ENCODE data around the gene CXXC5. TPM values are rescaled to one million over a fixed set of nuclear protein-coding genes. Genes with fewer than 3 reads are reported as not detected.
A peak's percentile ranks its signal among the peaks of the same experiment; 100 is the strongest.

CXXC5 gene
- total RNA-seq, 1 donor from 2014 or later, result 51.8 TPM

DNA sequence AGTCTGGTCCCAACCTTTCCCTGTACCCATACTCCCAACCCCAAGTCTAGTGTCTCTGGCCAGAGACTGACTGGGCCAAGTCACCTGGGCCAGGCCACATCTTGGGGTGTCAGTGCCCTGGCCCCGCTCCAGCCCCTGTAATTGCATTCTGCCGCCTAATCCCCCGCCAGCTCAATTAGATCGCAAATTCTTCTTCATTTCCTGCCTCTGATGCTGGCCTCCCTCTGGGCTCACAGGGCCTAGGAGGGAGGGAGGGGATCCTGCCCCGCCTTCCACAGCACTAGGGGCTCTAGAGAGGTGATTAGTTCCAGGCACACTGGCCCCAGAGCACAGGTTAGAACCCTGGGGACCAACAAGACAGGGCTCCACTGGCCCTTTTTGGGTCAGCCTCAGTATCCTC, 5.5 kb downstream of the CXXC5 start:
- no peak for TF ChIP-seq POLR2A (IDR thresholded peaks at IDR 0.05)
- no peak for TF ChIP-seq POLR2AphosphoS5 (IDR thresholded peaks at IDR 0.05; ENCODE audit: insufficient read depth in 1 of 2, low read depth in 1 of 2)
- TF ChIP-seq, protein P1, sequence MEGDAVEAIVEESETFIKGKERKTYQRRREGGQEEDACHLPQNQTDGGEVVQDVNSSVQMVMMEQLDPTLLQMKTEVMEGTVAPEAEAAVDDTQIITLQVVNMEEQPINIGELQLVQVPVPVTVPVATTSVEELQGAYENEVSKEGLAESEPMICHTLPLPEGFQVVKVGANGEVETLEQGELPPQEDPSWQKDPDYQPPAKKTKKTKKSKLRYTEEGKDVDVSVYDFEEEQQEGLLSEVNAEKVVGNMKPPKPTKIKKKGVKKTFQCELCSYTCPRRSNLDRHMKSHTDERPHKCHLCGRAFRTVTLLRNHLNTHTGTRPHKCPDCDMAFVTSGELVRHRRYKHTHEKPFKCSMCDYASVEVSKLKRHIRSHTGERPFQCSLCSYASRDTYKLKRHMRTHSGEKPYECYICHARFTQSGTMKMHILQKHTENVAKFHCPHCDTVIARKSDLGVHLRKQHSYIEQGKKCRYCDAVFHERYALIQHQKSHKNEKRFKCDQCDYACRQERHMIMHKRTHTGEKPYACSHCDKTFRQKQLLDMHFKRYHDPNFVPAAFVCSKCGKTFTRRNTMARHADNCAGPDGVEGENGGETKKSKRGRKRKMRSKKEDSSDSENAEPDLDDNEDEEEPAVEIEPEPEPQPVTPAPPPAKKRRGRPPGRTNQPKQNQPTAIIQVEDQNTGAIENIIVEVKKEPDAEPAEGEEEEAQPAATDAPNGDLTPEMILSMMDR (IDR thresholded peaks at IDR 0.05), result no peak
- intact Hi-C loops (cut with DNase I), result loop anchor here (5.0 kb wide), 1 partner anchor 44 kb away; no protein-coding TSS in a partner anchor
- Histone ChIP-seq H3K9me3 (no peaks in the 10 kb centered on the region), H3K27ac (peak overlapping the region; percentile 95), H3K27me3 (no peaks in the 10 kb centered on the region), H3K4me3 (no peak overlapping the region), H3K36me3 (no peaks in the 10 kb centered on the region), H3K4me1 (peaks cover 94% of the 10 kb centered on the region)
- no peak for DNase-seq (ENCODE audit: extremely low spot score in 2 of 2)

DNA sequence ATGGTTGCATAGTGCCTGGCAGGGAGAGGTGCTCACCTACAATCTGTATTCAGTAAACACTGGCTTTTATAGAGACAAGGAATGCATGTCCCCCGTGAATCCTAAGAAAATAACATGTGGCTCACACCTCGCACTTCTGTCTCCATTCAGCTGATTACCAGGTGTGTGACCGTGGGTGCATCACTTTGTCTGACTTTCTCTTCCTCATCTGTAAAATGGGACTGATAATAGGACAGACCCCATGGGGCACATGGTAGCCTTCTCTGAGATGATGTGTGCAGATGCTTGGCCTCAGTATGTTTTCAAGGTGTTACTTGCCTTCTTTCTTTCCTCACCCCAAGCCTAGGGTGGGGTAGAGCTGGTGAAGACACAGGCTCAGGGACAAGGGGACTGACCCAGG, 6.3 kb downstream of the CXXC5 start:
- intact Hi-C loops (cut with DNase I), result loop anchor here (5.0 kb wide), 1 partner anchor 43 kb away; no protein-coding TSS in a partner anchor
- H3K4me1 ChIP-seq, result peaks cover 100% of the 10 kb centered on the region
- H3K27ac ChIP-seq, result peak overlapping the region; percentile 95
- H3K36me3 ChIP-seq, result no peaks in the 10 kb centered on the region
- H3K4me3 ChIP-seq, result peak overlapping the region in 1 of 2 donors; percentile 2
- DNase-seq (ENCODE audit: extremely low spot score in 2 of 2), result no peak
- no peaks in the 10 kb centered on the region for H3K9me3 ChIP-seq
- TF ChIP-seq POLR2AphosphoS5 (IDR thresholded peaks at IDR 0.05; ENCODE audit: insufficient read depth in 1 of 2, low read depth in 1 of 2) (no peak), POLR2A (IDR thresholded peaks at IDR 0.05) (no peak)
- TF ChIP-seq, protein P1 (IDR thresholded peaks at IDR 0.05), result no peak
- H3K27me3 ChIP-seq, result no peaks in the 10 kb centered on the region

DNA sequence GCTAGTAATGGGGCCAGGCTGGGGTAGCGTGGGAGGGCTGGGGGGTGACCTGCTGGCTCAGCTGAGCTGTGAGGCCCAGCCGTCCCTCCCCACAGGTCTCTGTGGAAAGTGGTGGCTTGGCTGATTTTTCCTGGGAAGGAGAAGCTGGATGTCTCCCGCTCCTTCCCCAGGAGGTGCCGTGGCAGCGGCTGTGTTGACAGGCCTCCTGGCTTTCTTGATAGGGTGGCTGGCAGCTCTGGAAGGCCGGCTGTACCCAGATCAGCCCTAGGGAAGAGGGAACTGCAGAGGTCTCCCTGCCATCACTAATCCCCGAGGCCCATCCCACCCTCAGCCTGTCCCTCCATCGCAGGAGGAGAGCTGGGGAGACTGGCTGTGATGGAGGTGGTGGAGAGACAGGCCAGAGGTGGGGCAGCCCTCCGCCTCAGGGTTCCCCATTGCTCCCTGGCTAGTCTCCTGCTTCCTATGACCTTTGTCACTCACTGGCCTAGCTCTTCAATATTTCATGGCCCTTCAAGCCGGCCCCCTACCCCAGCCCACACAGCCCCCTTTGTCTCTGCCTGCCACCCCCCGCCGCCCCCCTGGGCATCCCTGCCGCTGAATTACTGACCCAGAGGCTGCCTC, 6.8 kb downstream of the CXXC5 start:
- H3K27ac ChIP-seq, result peak overlapping the region; percentile 95

DNA sequence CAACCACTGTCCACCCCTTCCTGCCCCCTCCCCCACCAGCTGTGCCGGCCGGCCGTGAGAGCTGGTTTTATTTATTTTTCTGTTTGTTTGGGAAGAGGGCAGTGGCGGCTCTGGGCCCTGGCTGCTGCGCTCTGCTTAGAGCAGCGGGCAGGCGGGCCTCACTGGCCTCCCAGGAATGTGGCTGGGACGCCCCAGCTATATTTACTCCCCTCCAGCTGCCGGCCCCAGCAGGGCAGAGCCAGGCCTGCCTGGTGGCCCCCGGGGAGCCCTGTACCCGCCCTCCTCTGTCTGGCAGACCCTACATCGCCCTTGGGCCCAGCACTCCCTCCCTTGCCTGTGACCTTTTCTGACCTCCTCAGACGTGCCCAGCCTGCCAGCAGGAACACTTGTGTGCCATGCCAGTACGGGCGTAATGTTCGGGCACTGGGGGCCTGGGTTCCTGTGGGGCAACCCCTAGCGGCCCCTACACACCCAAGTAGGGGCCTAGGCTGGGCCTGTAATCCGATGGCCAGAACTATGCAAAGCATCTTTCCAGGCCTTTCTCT, 7.7 kb downstream of the CXXC5 start:
- TF ChIP-seq, protein P1 (IDR thresholded peaks at IDR 0.05), result no peak
- peak in 1 of 2 donors; percentile 41 for TF ChIP-seq POLR2AphosphoS5 (IDR thresholded peaks at IDR 0.05; ENCODE audit: insufficient read depth in 1 of 2, low read depth in 1 of 2)
- peak overlapping the region; percentile 13 to 15 for H3K4me3 ChIP-seq
- H3K27me3 ChIP-seq, result no peaks in the 10 kb centered on the region
- intact Hi-C loops (cut with DNase I), result no loop called here
- DNase-seq (ENCODE audit: extremely low spot score in 2 of 2), result no peak
- H3K36me3 ChIP-seq, result no peaks in the 10 kb centered on the region
- H3K4me1 ChIP-seq, result peaks cover 100% of the 10 kb centered on the region
- no peaks in the 10 kb centered on the region for H3K9me3 ChIP-seq
- H3K27ac ChIP-seq, result peak overlapping the region; percentile 95

More for the DNA sequence above, 6.8 kb downstream of the CXXC5 start:
- peaks cover 100% of the 10 kb centered on the region for H3K4me1 ChIP-seq
- no peak for DNase-seq (ENCODE audit: extremely low spot score in 2 of 2)
- no peaks in the 10 kb centered on the region for H3K36me3 ChIP-seq
- intact Hi-C loops (cut with DNase I), result loop anchor here (5.0 kb wide), 1 partner anchor 42 kb away; no protein-coding TSS in a partner anchor
- H3K9me3 ChIP-seq, result no peaks in the 10 kb centered on the region
- H3K4me3 ChIP-seq, result peak overlapping the region; percentile 2 to 13
- TF ChIP-seq, protein P1 (IDR thresholded peaks at IDR 0.05), result no peak
- TF ChIP-seq POLR2AphosphoS5 (IDR thresholded peaks at IDR 0.05; ENCODE audit: insufficient read depth in 1 of 2, low read depth in 1 of 2), result no peak
- TF ChIP-seq POLR2A (IDR thresholded peaks at IDR 0.05), result no peak
- no peaks in the 10 kb centered on the region for H3K27me3 ChIP-seq
